Stomach (tissue), 4 donors: ENCODE measurements around the gene CES3.

ENCODE experiments used
- POLR2A ChIP-seq, 4 donors: fragments of 450-650 bp; IDR thresholded peaks; one replicate each; pipeline ENCODE4 v1.6.1; 2016; ENCODE audit warnings: antibody characterized with exemption in 4 of 4, control low read depth in 2 of 4, mild to moderate bottlenecking in 1 of 4, moderate library complexity in 1 of 4
- POLR2AphosphoS5 ChIP-seq, 3 donors: sonication (generic); formaldehyde crosslinking; IDR thresholded peaks; one replicate each; pipeline ENCODE4 v1.6.1; 2016; ENCODE audit warnings: antibody characterized with exemption in 3 of 3
- TF ChIP-seq, protein P1 (sequence below), 7 experiments: fragments of 450-650 bp in 4 of 7; fragments of 200-600 bp in 3 of 7; sonication (generic) in 3 of 7; IDR thresholded peaks; one replicate each; pipeline ENCODE4 v1.5.1; 2016 to 2019; ENCODE audit warnings: antibody characterized with exemption in 7 of 7, control low read depth in 2 of 7, mild to moderate bottlenecking in 1 of 7

GRCh38 chr16:67023689-67024088, 62.6 kb downstream of the CES3 start:
- TF ChIP-seq, protein P1, sequence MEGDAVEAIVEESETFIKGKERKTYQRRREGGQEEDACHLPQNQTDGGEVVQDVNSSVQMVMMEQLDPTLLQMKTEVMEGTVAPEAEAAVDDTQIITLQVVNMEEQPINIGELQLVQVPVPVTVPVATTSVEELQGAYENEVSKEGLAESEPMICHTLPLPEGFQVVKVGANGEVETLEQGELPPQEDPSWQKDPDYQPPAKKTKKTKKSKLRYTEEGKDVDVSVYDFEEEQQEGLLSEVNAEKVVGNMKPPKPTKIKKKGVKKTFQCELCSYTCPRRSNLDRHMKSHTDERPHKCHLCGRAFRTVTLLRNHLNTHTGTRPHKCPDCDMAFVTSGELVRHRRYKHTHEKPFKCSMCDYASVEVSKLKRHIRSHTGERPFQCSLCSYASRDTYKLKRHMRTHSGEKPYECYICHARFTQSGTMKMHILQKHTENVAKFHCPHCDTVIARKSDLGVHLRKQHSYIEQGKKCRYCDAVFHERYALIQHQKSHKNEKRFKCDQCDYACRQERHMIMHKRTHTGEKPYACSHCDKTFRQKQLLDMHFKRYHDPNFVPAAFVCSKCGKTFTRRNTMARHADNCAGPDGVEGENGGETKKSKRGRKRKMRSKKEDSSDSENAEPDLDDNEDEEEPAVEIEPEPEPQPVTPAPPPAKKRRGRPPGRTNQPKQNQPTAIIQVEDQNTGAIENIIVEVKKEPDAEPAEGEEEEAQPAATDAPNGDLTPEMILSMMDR (IDR thresholded peaks at IDR 0.05) = no peak
- TF ChIP-seq POLR2AphosphoS5 (IDR thresholded peaks at IDR 0.05) (no peak), POLR2A (IDR thresholded peaks at IDR 0.05) (no peak)
